Activated T-helper 9 cell treated with anti-CD3 and anti-CD28 coated beads, Interleukin-2, amount 50 U/mL, for 16 hours (primary cell): ENCODE data around the gene APEH.
A peak's percentile ranks its signal among the peaks of the same experiment; 100 is the strongest.

ENCODE experiments used
- DNase-seq: peaks from one replicate; pipeline ENCODE4 v3.0.0-alpha.2; 2020; ENCODE audit warnings: low read depth

APEH gene

GRCh38 chr3:49673715-49674496 is at the start of gene APEH:
Gene APEH (plus strand): TSS chr3:49674351. CDS start chr3:49674402, 51 bp downstream.
- peak; percentile 98 for DNase-seq

GRCh38 chr3:49625071-49625470 is 49.1 kb upstream of the APEH start:
- no peak for DNase-seq

DNA sequence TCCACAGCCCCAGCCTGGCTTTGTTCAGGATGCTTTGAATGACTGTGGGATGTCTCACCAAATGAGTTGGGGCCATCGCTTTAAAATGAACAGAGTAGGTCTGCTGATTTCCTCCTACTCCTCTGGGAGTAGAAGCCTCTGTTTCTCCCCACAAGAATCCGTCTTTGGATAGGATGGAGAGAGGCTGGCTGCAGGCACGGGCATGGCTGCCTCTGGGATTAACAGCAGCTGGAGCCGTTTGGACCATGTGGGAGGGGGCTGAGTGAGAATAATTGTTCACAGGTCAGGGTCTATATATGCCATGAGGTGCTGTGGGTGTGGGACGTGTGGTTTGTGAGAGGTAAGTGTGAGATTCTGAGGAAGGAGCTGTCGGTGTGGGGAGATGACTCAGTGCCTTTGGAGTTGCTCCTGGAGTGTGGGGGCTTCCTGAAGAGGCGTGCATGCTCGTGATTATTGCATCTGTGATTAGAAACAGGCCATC is 48.0 kb upstream of the APEH start:
- DNase-seq = no peak

DNA sequence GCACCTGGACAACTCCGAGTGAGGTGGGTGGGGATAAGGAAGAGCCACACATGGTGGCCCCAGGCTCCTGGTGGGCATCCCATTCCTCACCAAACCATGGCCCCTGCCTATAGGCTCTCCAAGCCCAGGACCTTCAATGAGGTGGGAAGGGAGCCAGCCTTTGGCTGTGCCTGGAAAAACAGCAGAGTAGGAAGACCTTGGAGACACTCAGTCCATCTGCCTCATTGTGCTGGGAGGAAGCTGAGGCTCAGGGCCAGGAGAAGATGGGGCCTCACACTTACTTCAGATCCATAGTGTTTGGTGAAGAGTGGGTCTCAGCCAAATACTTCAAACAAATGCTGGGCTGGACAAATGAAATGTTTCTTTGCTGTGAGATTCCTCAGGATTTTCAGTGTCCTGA is 47.4 kb upstream of the APEH start:
- DNase-seq = no peak

DNA sequence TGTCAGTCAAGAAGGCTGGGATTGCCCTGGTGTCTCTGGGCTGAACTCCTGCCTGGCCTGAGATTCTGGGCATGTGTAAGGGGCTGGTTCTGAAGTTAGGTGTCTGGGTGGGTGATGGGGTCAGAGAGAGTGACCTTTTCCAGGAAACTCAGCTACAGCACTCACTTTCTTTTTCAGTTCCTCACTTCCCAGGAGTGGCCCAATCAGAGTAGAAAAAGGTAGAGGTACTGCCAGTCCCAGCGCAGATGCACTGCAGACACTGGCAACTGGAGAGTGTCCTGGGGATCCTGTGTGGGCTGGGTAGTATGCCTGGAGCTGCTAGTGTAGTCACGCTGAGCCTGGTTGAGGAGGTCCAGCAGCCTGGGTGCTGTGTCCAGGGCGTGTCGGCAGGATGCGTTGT is 46.5 kb upstream of the APEH start:
- DNase-seq = no peak

- no peak for DNase-seq
Observed at GRCh38 chr3:49628249-49628648, 45.9 kb upstream of the APEH start.

DNA sequence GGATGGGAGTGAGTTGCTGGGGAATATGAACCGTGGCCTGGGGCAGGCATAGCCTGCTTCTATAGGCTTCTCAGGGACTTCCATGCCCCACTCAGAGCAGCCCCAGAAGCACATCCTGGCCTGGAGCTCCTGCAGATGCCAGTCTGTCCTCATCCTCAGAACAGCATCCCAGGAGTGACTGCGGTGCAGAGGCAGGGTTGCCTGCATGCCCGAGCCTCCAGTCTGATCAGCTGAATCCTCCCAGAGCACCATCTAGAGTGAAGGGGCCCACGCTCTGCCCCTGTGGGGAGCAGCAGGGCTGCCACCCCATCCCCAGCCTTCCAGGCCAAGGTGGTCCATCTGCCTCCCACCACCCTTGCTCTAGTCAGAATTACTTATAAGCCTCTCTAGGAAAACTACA is 44.7 kb upstream of the APEH start:
- no peak for DNase-seq

- no peak for DNase-seq
Observed at GRCh38 chr3:49629866-49630265, 44.3 kb upstream of the APEH start.

DNA sequence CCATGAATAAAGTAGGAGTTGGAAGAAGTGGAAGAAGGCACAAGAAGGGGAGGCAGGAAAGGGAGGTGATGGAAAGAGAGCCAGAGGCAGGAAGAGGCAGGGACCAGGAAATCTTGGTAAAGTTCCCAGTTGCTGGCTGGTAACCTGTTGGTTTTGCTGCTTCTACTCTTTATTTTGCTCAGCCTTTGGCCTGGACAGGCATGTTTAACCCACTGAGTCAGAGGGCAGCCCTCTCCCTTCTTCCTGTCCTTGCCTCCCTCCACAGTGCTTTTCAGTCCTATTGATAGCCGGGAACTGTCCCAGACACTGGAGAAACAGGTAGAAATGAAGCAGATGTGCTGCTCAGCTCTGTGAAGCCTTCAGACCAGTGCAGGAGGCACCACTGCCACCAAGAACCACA is 43.4 kb upstream of the APEH start:
- DNase-seq = no peak

DNA sequence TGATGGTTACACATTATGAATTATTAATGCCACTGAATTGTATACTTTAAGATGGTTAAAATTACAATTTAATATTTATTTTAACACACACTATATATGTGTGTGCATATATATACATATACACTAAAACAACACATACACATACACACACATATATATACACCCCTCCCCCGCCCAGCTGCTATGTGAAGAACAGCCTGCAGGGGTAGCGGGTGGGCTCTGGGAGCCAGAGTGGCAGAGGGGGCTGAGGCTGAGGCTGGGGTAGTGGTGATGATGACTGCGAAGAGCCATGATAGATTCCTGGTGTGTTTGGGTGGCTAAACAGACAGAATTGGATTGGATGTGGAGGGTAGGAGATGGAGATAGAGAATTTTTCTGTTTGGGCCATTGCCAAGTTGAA is 39.4 kb upstream of the APEH start:
- DNase-seq = no peak

DNA sequence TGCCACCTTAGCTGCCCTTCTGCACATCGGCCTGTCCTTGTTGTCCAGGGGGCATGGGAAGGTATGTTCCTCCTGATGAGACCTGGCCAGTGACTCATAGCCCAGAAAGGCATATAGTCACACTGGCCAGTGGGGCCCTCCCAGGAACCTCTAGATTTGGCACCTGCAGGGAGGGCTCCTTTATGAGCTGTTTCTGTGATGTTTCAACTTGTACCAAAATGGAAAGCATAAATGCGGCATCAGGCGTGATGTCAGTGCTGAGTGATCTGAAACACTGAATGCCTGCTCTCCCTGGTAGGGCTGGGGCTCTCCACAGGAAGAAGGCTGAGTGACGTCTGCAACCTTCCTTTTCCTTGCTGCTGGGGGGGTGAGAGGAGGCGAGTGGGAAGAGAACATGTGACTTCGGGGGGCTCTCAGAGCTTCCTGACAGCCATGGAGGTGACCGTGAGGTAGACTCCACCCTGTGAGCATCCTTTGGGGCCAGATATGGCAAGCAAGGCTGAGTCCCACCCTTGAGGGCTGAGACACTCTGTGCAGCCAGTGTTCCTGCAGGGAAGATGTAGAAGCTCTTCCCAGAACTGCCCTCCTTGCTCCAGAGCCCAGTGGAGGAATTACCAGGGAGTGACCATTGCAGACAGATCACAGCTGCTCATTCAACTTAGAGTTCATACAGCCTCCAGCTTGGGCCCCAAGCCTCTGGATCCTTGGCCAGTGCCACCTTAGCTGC is 37.1 kb upstream of the APEH start:
- no peak for DNase-seq

GRCh38 chr3:49638445-49638844 is 35.7 kb upstream of the APEH start:
- DNase-seq = no peak

- DNase-seq = no peak
Observed at GRCh38 chr3:49639551-49639950, 34.6 kb upstream of the APEH start.

DNA sequence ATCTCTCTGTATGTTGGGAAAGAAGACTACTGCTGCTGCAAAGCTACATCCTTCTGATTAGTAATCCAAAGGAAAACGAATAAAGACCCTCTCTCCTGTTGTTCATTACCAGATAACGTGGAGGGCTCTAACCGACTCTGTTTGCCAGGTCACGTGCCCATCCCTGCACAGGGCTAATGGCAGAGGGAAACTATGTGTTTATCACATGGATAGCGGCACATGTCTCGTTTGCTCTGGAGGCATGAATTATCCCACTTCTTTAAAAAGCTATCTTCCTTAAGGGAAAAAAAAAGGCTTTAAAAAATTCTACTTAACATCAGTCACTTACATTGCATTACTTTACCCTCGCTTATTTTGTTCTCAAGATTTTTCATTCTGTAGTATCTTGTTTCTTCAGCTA is 32.9 kb upstream of the APEH start:
- no peak for DNase-seq

DNA sequence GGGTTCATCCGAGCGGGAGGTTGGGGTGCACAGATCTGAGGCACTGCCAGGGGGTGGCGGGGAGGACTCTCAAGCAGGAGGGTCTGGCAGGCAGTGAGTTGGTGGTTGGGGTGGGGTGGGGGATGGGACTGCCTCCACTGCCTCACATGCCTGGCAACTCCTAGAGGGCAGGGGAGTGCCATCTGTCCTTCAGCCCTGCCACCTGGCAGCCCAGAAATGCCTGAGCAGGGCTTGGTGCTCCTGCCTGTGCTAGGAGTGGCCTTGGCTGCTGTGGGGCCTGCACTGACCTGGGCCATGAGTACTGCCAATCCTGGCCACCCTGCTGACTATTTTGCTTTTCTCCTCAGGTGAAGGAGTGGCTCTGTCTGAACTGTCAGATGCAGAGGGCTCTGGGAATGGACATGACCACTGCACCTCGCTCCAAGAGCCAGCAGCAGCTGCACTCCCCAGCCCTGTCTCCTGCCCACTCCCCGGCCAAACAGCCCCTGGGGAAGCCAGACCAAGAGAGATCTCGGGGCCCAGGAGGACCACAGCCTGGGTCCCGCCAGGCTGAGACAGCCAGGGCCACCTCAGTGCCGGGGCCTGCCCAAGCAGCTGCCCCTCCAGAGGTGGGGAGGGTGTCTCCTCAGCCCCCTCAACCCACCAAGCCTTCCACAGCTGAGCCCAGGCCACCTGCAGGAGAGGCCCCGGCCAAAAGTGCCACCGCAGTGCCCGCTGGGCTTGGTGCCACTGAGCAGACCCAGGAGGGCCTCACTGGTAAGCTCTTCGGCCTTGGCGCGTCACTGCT is 32.0 kb upstream of the APEH start:
- no peak for DNase-seq

- no peak for DNase-seq
Observed at GRCh38 chr3:49642708-49643145, 31.4 kb upstream of the APEH start.

DNA sequence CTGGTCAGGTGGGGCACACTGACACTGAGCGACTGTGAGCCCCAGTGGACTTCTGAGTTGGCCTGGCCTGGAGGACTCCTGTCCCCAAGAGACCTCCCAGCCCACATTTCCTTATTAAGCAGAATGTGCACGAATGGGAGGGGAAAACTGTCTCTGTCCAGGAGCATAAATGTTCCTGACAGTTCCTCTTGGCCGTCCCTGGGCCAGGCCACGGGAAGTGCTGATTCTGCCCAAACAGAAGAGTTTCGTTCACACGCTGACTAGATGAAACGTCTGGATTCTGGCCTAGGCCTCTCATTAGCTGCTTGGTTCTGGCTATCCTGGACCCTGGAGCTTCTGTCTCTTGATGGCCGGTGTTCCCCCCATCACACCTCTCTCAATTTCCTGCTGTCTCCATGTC is 29.5 kb upstream of the APEH start:
- no peak for DNase-seq

DNA sequence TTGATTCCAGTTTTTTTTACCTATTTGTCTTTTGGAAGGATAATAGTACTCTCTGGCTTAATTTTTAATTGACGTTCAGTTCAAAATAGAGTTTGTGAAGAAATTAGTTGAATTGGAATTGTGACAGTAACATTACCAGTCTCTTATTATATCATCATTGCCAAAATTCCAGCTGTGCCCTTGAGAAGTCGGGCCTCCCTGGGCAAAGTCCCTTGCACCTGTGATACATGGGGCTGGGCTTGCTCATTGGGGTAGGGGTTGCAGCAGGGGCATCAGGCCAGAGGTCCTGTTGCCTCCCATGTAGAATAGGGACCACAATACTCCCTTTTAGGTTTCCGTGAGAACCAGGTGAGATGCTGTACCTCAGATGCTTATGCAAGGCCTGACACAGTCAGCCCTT is 27.9 kb upstream of the APEH start:
- DNase-seq = no peak

- no peak for DNase-seq
Observed at GRCh38 chr3:49647741-49648140, 26.4 kb upstream of the APEH start.

DNA sequence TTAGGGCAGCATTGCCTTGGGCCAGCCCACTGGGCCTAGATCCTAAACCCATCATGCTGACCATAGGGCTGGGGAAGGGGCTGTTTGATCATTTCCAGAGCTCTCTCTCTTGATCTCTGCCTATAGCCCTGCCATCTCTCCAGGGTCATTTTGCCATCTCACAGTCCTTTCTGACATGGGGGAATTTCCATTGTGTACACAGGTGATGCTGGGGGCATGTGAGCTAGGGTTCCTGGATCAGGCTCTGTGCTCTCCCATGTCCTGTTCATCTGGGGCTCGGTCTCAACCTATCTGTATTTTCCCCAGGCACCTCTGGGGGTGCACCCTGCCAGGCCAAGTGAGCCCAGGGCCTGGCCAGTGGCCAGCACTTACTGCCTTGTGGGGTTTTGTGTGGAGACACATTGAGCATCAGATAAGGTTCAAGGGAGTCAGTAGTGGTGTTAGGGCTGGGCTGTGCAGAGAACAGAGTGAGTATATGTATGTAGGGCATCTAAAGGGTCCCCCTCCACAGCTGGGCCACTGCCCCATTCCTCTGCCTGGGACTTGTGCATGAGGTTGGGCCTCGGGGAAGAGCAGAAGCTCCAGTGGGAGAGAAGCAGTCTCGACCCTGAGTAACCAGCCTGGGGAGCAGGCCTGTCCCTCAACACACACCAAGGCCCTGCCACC is 25.7 kb upstream of the APEH start:
- no peak for DNase-seq

- DNase-seq = no peak
Observed at GRCh38 chr3:49649576-49649975, 24.6 kb upstream of the APEH start.

DNA sequence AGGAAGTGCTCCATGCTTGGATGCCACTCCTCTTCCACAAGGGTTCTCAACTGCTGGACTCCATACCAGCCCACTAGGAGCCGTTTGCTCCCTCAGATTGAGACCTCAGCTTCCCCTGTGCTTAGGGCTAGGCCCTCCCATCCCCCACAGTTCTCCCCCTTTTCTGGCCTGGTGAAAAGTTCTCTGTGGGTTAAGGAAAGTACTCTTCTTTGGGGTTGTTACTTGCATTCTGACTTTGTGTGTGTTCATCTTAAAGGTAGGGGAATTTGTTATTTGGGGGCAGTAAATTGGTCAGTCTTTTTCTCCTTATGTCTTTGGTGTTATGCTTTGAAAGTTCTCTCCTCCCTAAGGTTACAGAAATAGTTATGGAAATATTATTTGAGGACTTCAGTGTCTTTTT is 24.0 kb upstream of the APEH start:
- DNase-seq = no peak
